ENCODE data around the gene MSH2.
"Not testable (repeated sequence)": the region's sequence is repeated elsewhere in the genome, so short reads cannot be mapped to it uniquely, and the experiment has no call there.

DNA sequence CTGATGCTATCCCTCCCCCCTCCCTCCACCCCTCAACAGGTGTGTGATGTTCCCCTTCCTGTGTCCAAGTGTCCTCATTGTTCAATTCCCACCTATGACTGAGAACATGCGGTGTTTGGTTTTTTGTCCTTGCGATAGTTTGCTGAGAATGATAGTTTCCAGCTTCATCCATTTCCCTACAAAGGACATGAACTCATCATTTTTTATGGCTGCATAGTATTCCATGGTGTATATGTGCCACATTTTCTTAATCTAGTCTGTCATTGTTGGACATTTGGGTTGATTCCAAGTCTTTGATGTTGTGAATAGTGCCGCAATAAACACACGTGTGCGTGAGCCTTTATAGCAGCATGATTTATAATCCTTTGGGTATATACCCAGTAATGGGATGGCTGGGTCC, 51.9 kb downstream of the MSH2 start:
- TF ChIP-seq EZH2phosphoT487 (IDR thresholded peaks at IDR 0.05; ENCODE audit: insufficient read depth, low read depth); EZH2 (IDR thresholded peaks at IDR 0.05; ENCODE audit: insufficient read depth, poor library complexity, severe bottlenecking): not testable (repeated sequence)

All from GM23248 (cell line).